Endothelial cell of umbilical vein (primary cell): Measurements from ENCODE around the gene CDH2. TPM values are rescaled to one million over a fixed set of nuclear protein-coding genes. Genes with fewer than 3 reads are reported as not detected.

Experiments
- BruUV-seq: library from RNA; stranded (reverse); fragments of 400-500 nt; replicated peaks from 2 replicates; lab custom pipeline; 2021; lab: Mats Ljungman, UMichigan
- CTCF ChIA-PET: fragments of 300-600, 350-600 bp; sonication (Branson Sonifier 250); formaldehyde crosslinking; loops from one replicate; lab custom pipeline; 2021; ENCODE audit warnings: antibody characterized with exemption, inconsistent platforms; lab: Charles Lee
- POLR2A ChIA-PET: fragments of 300-600, 350-600 bp; sonication (Branson Sonifier 250); formaldehyde crosslinking; loops from one replicate; lab custom pipeline; 2021; ENCODE audit warnings: antibody characterized with exemption, inconsistent platforms; lab: Charles Lee
- DNase-seq: peaks from one replicate; pipeline ENCODE4 v3.0.0-alpha.2; 2011; ENCODE audit warnings: low read depth, low spot score
- FAIRE-seq: peaks from 2 replicates; lab custom pipeline; 2011; peaks lifted over from hg19 to GRCh38; lab: Jason Lieb, UNC
- H2AFZ ChIP-seq: 2 replicates; pipeline ENCODE4 v1.6.0; 2012; ENCODE audit warnings: low read depth, low read length, control low read depth, inconsistent platforms
- H3K27ac ChIP-seq: 2 replicates; pipeline ENCODE4 v1.5.1; 2011; ENCODE audit warnings: low read depth, mild to moderate bottlenecking, control low read depth, low read length, moderate library complexity; ENCODE audit not compliant: insufficient read depth
- H3K27me3 ChIP-seq, 2 experiments: 2 replicates each; pipeline versions ENCODE4 v1.6.0 to v1.6.1; 2011; ENCODE audit warnings: low read length in 2 of 2, mixed read lengths in 1 of 2; ENCODE audit not compliant: control insufficient read depth in 2 of 2, insufficient read depth in 2 of 2
- H3K36me3 ChIP-seq, 2 experiments: 2 replicates in 1 of 2; 3 replicates in 1 of 2; pipeline ENCODE4 v1.5.1; 2011; ENCODE audit warnings: low read length in 2 of 2, mild to moderate bottlenecking in 1 of 2, moderate library complexity in 1 of 2; ENCODE audit not compliant: control insufficient read depth in 2 of 2, insufficient read depth in 2 of 2; ENCODE audit errors: extremely low read depth in 1 of 2
- H3K4me1 ChIP-seq: 3 replicates; pipeline ENCODE4 v1.5.1; 2011; ENCODE audit warnings: mild to moderate bottlenecking, low read length; ENCODE audit not compliant: control insufficient read depth, insufficient read depth; ENCODE audit errors: extremely low read depth
- H3K4me2 ChIP-seq: 2 replicates; pipeline ENCODE4 v1.6.1; 2011; ENCODE audit warnings: low read length, control low read depth, mixed read lengths; ENCODE audit not compliant: insufficient read depth
- H3K4me3 ChIP-seq, 3 experiments: fragments of 200-600 bp in 1 of 3; sonication (generic), shearing (Covaris generic) in 1 of 3; replicated peaks in 1 of 3; 2 replicates each; pipeline ENCODE4 v1.5.1; 2011 to 2016; ENCODE audit warnings: control low read depth in 3 of 3, low read length in 3 of 3, mild to moderate bottlenecking in 2 of 3, inconsistent platforms in 1 of 3, low read depth in 1 of 3, moderate library complexity in 1 of 3; ENCODE audit not compliant: insufficient read depth in 1 of 3
- H3K79me2 ChIP-seq: 2 replicates; pipeline ENCODE4 v1.6.0; 2012; ENCODE audit warnings: low read length, inconsistent platforms; ENCODE audit not compliant: control insufficient read depth, insufficient read depth
- H3K9ac ChIP-seq: replicated peaks from 2 replicates; pipeline ENCODE3; 2011; ENCODE audit warnings: low read length, control low read depth; ENCODE audit not compliant: insufficient read depth; ENCODE audit errors: extremely low read depth
- H3K9me1 ChIP-seq: replicated peaks from 3 replicates; pipeline ENCODE4 v1.6.0; 2011; ENCODE audit warnings: mild to moderate bottlenecking, low read length; ENCODE audit not compliant: control insufficient read depth, insufficient read depth; ENCODE audit errors: extremely low read depth
- H3K9me3 ChIP-seq: replicated peaks from 2 replicates; pipeline ENCODE4 v1.5.1; 2012; ENCODE audit warnings: low read length, inconsistent platforms; ENCODE audit not compliant: control insufficient read depth, insufficient read depth
- H4K20me1 ChIP-seq: replicated peaks from 2 replicates; pipeline ENCODE3; 2011; ENCODE audit warnings: mild to moderate bottlenecking, low read length; ENCODE audit not compliant: control insufficient read depth, insufficient read depth; ENCODE audit errors: extremely low read depth
- EZH2 ChIP-seq: IDR thresholded peaks from 2 replicates; pipeline ENCODE4 v1.6.1; 2012; ENCODE audit warnings: borderline replicate concordance, low read depth, mild to moderate bottlenecking, moderate library complexity, low read length, inconsistent platforms; ENCODE audit not compliant: severe bottlenecking
- FOS ChIP-seq: IDR thresholded peaks from 2 replicates; pipeline ENCODE4 v1.6.1; 2011; ENCODE audit warnings: mild to moderate bottlenecking, low read length, moderate library complexity, borderline replicate concordance; ENCODE audit not compliant: insufficient read depth
- GATA2 ChIP-seq: IDR thresholded peaks from 2 replicates; pipeline ENCODE4 v1.7.0; 2011; ENCODE audit warnings: low read depth, mild to moderate bottlenecking, moderate library complexity, mixed read lengths, low read length; ENCODE audit not compliant: insufficient read length, insufficient read depth
- JUN ChIP-seq: IDR thresholded peaks from 2 replicates; pipeline ENCODE4 v1.6.1; 2011; ENCODE audit warnings: borderline replicate concordance, low read depth; ENCODE audit not compliant: insufficient read length, insufficient read depth
- MYC ChIP-seq: IDR thresholded peaks from one replicate; pipeline ENCODE4 v1.6.1; 2011; ENCODE audit warnings: mild to moderate bottlenecking, low read depth, low read length
- POLR2A ChIP-seq: IDR thresholded peaks from 2 replicates; pipeline ENCODE4 v1.6.1; 2012; ENCODE audit warnings: low read depth, mild to moderate bottlenecking, control low read depth, low read length
- POLR2AphosphoS5 ChIP-seq: IDR thresholded peaks from 2 replicates; pipeline ENCODE4 v1.6.1; 2012; ENCODE audit warnings: low read depth, mild to moderate bottlenecking, control low read depth, low read length, moderate library complexity; ENCODE audit not compliant: insufficient read depth
- dilution Hi-C: fragments of 300-500 bp; cut with MboI; formaldehyde crosslinking; loops from one replicate; pipeline ENCODE4 v1.15.0; 2019; ENCODE audit warnings: low sequenced_read_pairs; ENCODE audit not compliant: extremely low pct_ligation_motif_present
- intact Hi-C: fragments of 100-400 bp; cut with micrococcal nuclease; formaldehyde crosslinking; loops from one replicate; pipeline ENCODE4 v1.10.0; 2022
- polyA plus RNA-seq, 4 experiments: library from polyadenylated mRNA; depleted of rRNA in 3 of 4; stranded (reverse) in 3 of 4; unstranded in 1 of 4; fragments of >200 nt; gene quantifications; 2 replicates each; pipeline versions ENCODE4 v1.2.1 to v1.2.3, GENCODE V29; 2011 to 2012; ENCODE audit warnings: missing spikeins in 1 of 4
- total RNA-seq: library from RNA; stranded (reverse); gene quantifications from 2 replicates; pipeline ENCODE4 v1.2.3, GENCODE V29; 2021
- TF ChIP-seq, protein P1 (sequence below): IDR thresholded peaks from 2 replicates; pipeline ENCODE4 v1.6.1; 2011; ENCODE audit not compliant: insufficient read depth, insufficient read length
- TF ChIP-seq, protein P2 (sequence below), 2 donors: IDR thresholded peaks; 1 replicate in 1 of 2; 2 replicates in 1 of 2; pipeline ENCODE4 v1.5.1; 2011; ENCODE audit warnings: low read length in 2 of 2, mild to moderate bottlenecking in 2 of 2, moderate library complexity in 2 of 2, control low read depth in 1 of 2, inconsistent platforms in 1 of 2, low read depth in 1 of 2; ENCODE audit not compliant: insufficient read depth in 1 of 2; ENCODE audit errors: extremely low read depth in 1 of 2

Gene CDH2
- total and polyA plus RNA-seq, 2 donors (not counting 3 experiments of a cell fraction or from before 2014, with no cell fraction given): 37.6 to 59.5 TPM

DNA sequence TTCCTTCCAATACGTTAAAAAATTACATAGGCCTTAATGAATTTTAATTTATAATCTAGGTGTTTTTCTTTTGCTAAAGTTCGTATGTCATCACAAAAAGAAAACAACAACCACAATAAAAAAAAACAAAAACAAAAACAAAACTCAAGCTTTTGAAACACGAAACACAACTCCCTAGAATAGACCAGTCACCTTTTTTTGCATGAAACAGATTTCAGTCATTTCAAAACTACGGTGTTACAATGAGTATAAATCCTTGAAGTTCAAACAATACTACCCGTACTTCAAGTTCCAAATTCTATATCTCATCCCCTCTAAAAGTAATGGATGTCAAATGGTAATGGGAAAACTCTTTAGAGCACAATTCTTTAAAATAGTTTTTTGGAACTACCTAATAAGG is 142.4 kb downstream of the CDH2 start:
- Histone ChIP-seq H3K79me2 (peaks cover 3% of the 10 kb centered on the region), H3K9me1 (no peaks in the 10 kb centered on the region), H4K20me1 (no peaks in the 10 kb centered on the region), H3K4me1 (peaks cover 13% of the 10 kb centered on the region), H3K27me3 (no peaks in the 10 kb centered on the region), H3K27ac (no peak overlapping the region), H3K4me2 (no peak overlapping the region), H3K4me3 (no peak overlapping the region), H3K36me3 (no peaks in the 10 kb centered on the region), H2AFZ (no peak overlapping the region), H3K9me3 (no peaks in the 10 kb centered on the region), H3K9ac (no peak overlapping the region)
- no TSS peak for BruUV-seq
- TF ChIP-seq POLR2A (no peak), MYC (no peak), JUN (no peak), POLR2AphosphoS5 (no peak), GATA2 (no peak), FOS (no peak), EZH2 (no peak)
- TF ChIP-seq, protein P1, sequence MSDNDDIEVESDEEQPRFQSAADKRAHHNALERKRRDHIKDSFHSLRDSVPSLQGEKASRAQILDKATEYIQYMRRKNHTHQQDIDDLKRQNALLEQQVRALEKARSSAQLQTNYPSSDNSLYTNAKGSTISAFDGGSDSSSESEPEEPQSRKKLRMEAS: no peak
- TF ChIP-seq, protein P2, sequence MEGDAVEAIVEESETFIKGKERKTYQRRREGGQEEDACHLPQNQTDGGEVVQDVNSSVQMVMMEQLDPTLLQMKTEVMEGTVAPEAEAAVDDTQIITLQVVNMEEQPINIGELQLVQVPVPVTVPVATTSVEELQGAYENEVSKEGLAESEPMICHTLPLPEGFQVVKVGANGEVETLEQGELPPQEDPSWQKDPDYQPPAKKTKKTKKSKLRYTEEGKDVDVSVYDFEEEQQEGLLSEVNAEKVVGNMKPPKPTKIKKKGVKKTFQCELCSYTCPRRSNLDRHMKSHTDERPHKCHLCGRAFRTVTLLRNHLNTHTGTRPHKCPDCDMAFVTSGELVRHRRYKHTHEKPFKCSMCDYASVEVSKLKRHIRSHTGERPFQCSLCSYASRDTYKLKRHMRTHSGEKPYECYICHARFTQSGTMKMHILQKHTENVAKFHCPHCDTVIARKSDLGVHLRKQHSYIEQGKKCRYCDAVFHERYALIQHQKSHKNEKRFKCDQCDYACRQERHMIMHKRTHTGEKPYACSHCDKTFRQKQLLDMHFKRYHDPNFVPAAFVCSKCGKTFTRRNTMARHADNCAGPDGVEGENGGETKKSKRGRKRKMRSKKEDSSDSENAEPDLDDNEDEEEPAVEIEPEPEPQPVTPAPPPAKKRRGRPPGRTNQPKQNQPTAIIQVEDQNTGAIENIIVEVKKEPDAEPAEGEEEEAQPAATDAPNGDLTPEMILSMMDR (IDR thresholded peaks at IDR 0.05; ENCODE audit: extremely low read depth in 1 of 2, insufficient read depth in 1 of 2, low read depth in 1 of 2, low read length in 2 of 2): no peak
- DNase-seq (no peak), FAIRE-seq (no peak)
- dilution Hi-C loops: no loop called here
- ChIA-PET POLR2A (no interaction called here), CTCF (no interaction called here)
- intact Hi-C loops: no loop called here
